DOHH2 (cell line): Measurements from ENCODE around the gene NCBP3.

Source experiments
- CTCF ChIP-seq: fragments of 200-600 bp; sonication (generic); IDR thresholded peaks from one replicate; pipeline ENCODE4 v1.5.1; 2014; ENCODE audit warnings: antibody characterized with exemption, mild to moderate bottlenecking, low read depth, low read length; ENCODE audit not compliant: poor library complexity, severe bottlenecking
- EZH2phosphoT487 ChIP-seq: fragments of 200-600 bp; sonication (generic); IDR thresholded peaks from 2 replicates; pipeline ENCODE4 v1.6.1; 2017; ENCODE audit warnings: borderline replicate concordance, mild to moderate bottlenecking, antibody characterized with exemption, low read length, moderate library complexity, mixed read lengths

- TF ChIP-seq CTCF (no peak), EZH2phosphoT487 (no peak)
Observed at GRCh38 chr17:3772764-3773163, 73.3 kb downstream of the NCBP3 start.
